ENCODE data around the gene PKLR. TPM values are rescaled to one million over a fixed set of nuclear protein-coding genes. Genes with fewer than 3 reads are reported as not detected.
"Not testable (repeated sequence)": the region's sequence is repeated elsewhere in the genome, so short reads cannot be mapped to it uniquely, and the experiment has no call there.

Gene PKLR
- not detected in 2 replicates for total RNA-seq (2014; rRNA removed)
- polyA plus RNA-seq (2012): not detected

DNA sequence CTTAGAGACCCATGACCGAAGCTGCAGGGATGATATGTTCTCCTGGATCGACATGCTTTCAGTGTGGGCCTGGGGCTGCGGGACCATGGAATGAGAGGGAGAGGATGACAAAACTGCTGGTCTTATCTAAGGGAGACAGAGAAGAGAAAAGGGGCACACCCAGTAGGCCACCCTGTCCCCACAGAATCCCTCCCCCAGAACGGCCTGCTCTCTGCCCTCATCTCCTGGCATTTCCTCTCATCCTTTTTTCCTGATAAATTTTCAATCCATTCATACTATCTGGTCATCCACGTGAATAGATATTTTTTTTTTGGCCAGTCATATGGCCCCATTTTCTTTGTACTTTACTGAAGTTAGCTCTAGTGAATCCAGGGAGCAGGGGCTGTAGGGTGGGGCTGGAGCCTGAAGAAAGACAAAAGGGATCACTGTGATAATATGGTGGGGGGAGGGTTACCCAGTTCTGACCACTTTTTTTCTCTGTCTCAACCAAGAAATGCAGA, at the start of gene PKLR:
PKLR (minus strand) TSS at position 97 of the 500 bp plus-strand sequence; CDS start at position 54, 43 bp downstream.
- no peak for DNase-seq (ENCODE audit: low read depth)

DNA sequence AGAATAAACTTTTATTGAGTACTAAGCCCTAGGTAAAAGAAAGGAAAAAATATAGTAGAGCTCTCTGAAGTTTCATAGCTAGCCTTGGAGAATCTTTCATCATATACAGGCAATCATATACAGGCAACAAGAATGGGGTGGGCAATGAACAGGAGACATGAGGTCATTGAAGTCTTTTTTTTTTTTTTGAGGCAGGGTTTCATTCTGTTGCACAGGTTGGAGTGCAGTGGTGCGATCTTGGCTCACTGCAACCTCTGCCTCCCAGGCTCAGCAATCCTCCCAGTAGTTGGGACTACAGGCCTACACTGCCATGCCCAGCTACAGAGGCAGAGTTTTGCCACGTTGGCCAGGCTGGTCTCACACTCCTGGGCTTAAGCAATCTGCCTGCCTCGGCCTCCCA, 41.6 kb upstream of the PKLR start:
- no peak for DNase-seq (ENCODE audit: low read depth)

DNA sequence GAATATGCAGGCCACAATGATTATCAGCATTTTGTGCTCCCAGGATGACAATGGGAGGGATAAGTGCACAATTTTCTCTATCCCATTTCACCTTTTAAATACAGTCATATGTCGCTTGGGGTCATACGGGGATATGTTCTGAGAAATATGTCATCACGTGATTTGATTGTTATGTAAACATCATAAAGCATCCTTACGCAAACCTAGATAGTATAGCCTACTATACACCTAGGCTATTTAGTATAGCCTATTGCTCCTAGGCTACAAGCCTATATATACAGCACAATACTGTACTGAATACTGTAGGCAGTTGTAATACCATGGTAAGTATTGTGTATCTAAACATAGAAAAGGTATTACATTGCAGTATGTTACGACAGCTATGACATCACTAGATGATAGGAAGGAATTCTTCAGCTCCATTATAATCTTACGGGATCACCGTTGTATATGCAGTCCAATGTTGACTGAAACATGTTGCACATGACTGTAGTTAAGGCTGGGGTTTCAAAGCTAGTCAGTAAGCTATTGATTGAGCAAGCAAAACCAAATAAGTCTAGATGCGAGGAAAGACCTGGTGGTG, 38.4 kb upstream of the PKLR start:
- DNase-seq (ENCODE audit: low read depth): no peak

DNA sequence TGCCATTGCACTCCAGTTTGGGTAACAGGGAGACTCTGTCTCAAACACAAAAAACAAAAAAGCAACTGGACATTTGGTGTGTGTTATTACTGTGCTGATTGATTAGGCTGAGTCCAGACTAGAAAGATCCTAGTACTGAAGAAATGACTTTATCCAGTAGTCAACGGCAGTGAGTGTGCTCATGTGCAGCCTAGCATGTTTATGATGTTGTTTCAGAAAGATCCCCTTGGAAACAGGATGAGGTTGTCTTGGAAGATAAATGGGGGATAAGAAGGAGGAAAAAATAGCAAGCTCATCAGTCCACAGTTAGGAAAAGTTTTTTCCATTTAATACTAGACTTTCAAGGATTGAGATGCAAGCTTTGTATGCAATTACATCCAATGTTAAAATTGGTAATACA, 33.7 kb upstream of the PKLR start:
- DNase-seq (ENCODE audit: low read depth): no peak

DNA sequence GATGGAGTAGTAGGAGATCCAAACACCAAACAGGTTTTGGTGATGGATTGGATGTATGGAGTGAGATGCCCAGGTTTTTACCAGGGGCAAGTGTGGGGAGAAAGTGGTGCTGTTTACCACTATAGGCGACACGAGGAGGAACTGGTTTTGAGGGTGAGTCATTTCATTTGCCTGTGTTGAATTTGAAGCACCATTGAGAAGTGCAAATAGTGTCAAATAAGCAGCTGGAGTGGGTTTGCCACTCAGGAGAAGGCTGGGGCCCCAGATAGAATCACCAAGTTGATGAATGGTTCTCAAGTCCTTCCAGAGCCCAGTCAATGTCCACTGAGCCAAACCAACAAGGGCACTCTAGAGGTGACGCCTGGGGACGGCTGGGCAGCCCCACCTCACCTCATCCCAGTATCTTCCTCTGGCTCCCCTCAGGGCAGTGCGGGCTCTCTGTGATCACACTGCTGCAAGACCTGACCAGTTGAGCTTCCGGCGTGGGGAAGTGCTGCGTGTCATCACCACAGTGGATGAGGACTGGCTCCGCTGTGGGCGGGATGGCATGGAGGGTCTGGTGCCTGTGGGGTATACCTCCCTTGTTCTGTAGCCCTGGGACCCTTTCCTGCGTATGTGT, 28.9 kb upstream of the PKLR start:
- DNase-seq (ENCODE audit: low read depth): no peak

DNA sequence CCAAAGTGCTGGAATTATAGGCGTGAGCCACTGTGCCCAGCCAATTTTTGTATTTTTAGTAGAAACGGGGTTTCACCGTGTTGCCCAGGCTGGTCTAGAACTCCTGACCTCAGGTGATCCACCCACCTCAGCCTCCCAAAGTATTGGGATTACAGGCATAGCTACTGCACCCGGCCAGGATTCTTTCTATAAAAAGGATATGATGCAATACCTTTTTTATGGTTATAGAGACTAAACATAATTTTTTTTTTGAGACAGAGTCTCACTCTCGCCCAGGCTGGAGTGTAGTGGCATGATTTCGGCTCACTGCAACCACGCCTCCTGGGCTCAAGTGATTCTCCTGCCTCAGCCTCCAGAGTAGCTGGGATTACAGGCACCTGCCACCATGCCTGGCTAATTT, 27.6 kb upstream of the PKLR start:
- DNase-seq (ENCODE audit: low read depth): not testable (repeated sequence)

DNA sequence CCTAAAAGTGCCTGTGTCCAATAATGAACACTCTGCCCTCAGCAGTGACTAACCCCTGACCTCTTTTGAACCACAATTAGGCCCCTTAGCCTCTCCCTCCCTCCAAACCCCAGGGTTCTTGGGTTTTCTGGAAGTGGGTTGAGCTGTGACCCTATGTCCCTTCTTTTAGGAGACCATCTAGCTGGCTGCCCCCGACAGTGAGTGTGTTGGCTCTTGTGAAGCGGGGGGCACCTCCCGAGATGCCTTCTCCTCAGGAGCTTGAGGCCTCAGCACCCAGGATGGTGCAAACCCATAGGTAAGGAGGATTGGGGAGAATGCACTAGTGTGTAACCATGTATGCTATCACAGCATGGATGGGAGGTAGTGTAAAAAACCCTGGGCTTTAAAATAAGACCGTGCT, 26.7 kb upstream of the PKLR start:
- no peak for DNase-seq (ENCODE audit: low read depth)

DNA sequence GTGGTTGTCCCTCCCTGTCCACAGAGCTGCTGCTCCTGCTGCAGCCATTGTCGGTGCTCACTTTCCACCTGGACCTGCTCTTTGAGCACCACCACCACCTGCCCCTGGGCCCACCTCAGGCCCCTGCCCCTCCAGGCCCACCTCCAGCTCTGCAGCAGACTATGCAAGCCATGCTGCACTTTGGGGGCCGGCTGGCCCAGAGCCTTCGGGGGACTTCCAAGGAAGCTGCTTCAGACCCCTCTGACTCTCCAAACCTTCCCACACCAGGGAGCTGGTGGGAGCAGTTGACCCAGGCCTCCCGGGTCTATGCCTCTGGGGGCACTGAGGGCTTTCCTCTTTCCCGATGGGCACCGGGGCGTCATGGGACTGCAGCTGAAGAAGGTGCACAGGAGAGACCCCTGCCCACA, 25.4 kb upstream of the PKLR start:
- no peak for DNase-seq (ENCODE audit: low read depth)

DNA sequence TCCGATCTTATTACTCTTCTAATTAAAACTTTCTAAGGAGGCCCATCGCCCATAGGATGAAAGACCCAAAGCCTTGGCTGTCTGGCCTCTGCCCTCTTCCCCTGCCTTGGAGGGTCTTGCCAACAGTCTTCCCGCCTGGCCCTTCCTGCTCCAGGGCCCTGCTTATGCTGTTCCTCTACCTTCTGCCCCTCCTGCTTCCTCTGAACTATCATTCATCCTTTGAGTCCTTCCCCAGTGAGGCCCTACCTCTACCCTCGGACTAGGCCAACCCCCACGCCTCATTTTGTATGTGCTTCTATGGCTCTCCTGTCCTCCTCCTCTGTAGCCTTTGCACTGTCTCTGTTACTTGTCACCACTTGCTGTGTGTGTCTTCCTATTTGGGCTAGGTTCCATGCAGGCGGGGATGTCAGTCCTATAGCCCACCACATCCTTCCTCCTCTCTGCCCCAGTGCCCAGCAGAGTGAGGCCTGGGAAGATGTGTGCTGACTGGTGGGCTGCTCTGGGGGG, 24.8 kb upstream of the PKLR start:
- no peak for DNase-seq (ENCODE audit: low read depth)

DNA sequence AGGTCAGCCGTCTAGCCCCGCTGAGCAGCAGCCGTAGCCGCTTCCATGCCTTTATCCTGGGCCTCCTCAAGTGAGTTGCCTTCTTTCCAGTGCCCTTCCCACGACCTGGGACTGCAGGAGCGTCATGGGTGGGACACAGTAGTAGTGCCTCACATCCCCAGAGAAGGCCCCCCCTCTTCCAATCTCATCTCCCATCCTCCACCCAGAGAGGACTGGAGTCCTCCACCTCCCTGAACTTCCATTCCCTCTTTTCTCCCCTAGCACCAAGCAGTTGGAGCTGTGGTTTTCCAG, 24.3 kb upstream of the PKLR start:
- DNase-seq (ENCODE audit: low read depth): no peak

DNA sequence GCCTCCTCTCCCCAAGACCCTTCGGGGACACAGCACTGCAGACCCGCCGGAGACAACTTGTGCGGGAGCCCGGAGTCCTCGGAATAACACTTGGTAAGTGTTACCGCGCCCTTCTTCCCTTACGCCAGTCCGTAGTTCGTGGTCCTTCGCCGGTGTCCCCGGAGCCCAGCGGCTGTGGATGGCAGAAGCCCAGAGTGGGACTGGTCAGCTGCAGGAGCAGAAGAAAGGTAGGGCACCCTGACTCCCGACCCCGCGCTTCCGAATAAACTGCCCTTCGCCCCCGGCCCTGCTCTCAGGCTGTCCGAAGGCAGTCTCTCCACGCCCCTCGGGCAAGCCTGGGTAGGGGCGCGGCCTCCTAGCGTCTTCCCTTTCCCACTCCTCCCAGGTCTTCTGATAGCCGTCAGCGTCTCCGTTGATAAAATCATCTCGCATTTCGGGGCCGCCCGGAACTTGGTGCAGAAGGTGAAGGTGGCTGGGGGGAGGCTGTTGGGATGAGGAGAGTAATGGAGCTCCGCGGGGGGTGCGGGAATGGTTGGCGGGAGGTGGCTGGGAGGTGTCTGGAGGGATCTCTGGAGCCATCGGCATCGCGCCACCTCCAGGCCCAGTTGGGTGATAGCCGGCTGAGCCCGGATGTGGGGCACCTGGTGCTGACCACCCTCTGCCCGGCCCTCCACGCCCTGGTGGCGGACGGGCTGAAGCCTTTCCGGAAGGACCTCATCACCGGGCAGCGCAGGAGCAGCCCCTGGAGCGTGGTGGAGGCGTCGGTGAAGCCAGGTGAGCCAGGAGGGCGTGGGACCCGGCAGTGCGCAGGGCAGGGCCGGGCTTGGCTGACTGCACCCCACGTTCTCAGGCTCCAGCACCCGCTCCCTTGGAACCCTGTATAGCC, 23.7 kb upstream of the PKLR start:
- DNase-seq (ENCODE audit: low read depth): peak; percentile 56

DNA sequence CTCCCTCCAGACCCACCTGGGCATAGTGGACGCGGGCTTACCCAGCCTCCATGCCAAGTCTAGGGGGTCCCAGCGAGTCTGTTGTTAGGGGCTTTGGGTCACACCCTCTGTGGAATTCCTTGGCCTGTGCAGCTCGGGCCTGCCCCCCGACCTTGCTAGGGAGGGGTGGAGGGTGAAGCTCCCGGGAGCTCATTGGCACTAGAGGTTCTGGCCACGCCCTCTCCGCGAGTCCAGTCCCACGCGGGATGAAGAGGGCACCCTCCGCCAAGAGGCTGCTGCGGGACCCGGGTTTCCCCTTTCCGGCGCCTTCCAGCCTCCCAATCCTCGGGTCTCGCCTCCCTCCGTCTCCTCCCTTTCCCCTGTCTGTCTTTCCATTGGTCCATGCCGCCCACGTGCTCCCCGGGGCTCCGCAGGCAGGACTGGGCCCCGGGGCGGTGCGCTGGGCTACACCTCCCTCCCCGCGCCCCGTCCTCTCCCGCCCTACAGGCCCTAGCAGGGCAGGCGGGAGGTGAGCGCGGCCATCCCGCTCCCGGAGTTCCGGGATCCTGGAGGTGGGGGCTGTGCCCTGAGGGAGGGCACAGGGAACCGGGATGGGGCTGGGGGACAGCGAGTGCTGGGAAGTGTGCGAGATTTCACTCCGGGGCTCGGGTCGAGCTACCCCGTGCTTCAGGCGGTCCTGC, 22.9 kb upstream of the PKLR start:
- DNase-seq (ENCODE audit: low read depth): peak; percentile 97

DNA sequence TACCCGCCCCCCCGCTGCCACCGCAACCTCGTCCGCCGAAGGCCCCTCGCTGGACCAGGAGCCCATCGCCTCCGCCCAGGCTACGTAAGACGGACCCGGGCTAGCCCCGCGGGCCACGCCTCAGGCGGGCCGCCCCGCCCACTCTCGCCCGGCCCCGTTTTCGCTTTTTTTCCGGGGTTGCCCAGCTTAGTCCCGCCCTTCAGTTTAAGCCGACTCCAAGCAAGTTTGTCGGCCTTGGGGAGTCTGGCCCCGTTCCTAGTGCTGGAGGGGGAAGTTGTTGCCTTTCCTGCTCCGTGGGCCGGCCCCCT, 22.4 kb upstream of the PKLR start:
- DNase-seq (ENCODE audit: low read depth): peak; percentile 85

DNA sequence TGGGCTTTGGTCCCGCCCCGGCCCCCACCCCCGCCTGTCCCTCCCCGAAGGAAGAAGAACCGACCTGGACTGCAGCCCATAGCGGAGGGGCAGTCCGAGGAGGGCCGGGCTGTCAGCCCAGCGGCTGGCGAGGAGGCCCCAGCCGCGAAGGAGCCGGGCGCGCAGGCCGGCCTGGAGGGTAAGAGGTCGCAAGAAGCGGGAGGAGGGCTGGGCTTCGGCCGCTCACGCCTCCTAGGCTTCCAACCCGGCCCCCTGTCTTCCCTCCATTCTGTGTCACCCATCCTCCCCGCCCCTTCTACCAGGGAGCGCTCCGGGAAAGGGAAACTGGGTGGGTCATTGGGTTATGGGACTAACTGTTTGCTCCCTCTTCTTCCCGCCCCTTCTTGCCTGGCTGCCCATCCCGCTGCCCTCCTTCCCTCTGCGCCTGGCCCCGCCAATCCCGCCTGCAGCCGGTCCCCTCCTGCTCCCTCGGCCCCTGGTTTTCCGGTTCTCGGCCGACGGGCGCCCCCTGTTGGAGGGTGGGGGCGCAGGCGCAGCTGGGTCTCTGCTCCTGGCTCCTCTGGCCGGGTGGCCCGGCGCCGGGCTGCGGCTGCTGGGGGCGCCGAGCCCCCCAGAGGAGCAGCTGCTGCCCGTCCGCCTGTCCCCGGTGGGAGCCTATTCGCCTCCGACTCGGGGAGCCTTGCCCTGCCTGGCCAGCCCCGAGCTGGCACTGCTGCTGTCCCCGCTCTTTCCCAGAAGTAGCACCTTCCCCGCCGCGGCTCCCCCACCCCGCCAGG, 21.9 kb upstream of the PKLR start:
- DNase-seq (ENCODE audit: low read depth): peak; percentile 98

DNA sequence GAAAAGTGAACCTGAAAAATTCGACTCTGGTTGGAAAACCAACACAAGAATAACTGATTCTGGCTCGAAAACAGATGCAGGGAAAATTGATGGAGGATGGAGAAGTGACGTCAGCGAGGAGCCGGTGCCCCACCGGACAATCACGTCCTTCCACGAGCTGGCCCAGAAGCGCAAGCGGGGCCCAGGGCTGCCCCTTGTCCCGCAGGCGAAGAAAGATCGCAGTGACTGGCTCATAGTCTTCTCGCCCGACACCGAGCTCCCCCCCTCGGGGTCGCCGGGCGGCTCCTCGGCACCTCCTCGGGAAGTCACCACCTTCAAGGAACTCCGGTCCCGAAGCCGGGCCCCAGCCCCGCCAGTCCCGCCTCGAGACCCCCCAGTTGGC, 21.3 kb upstream of the PKLR start:
- DNase-seq (ENCODE audit: low read depth): peak; percentile 37

DNA sequence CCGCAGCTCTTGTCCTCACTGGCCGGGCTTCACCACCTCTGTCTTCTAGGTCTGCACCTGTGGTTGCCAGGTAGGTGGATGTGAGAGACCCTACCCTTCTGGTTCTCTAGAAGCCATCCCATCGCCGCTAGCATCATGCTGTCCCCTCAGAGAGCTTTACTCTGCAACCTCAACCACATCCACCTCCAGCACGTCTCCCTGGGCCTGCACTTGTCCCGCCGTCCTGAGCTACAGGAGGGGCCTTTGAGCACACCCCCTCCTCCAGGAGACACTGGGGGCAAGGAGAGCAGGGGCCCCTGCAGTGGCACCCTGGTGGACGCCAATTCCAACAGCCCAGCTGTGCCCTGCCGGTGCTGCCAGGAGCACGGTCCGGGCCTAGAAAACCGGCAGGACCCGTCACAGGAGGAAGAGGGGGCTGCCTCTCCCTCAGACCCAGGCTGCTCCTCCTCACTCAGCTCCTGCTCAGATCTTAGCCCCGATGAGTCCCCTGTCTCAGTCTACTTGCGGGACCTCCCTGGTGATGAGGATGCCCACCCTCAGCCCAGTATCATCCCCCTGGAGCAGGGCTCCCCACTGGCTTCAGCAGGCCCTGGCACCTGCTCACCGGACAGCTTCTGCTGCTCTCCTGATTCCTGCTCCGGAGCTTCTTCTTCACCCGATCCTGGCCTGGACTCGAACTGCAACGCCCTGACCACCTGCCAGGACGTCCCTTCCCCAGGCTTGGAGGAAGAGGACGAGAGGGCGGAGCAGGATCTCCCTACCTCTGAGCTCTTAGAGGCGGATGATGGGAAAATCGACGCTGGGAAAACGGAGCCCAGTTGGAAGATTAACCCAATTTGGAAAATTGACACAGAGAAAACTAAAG, 20.6 kb upstream of the PKLR start:
- DNase-seq (ENCODE audit: low read depth): no peak

DNA sequence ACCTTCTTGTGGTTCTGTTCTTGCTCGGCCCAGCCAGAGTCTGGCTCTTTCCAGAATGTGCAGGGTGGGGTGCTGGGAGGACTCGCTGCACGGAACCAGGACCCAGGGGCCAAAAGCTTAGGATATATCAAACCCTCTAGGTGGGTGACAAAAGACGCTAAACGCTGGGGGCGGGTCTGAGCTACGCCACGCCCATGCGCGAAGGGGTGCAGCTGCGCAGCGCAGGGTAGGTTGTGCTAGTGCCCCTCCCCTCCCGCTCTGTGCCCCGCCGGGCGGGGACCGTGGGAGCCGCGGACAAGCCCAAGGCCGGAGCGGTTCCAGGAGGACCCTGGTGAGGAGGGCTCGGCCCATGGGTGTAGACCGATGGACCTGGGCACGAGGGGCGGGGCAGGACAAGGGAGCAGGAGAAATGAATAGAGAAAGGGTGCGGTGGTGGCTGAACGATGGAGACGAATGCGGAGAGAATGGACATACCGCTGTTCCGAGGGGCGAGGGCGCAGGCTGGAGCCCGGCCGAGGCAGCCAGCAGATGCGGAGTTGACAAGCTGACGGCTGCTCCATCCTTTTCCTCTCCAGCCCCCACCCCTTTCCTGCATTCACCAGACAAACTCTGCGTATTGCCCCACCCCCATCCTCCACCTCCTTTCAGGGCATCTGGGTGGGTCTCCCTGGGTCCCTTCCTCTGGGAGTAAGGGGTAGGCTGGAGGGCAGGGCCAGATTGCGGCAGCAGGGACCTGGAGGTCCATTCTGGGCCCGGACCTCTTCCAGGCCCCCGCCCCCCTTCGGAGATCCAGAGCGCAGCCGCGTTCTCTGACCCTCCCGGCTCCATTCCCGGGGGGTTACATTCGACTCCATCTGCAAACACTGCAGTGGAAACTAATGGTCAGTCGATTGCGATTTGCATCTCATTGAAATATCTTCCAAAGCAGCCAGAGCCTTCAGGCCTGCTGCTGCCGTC, 19.7 kb upstream of the PKLR start, which contains the start of gene RUSC1:
RUSC1 (plus strand) TSS at position 234 of the 957 bp plus-strand sequence. CDS start 880 bp downstream, outside the sequence.
- DNase-seq (ENCODE audit: low read depth): peak; percentile 47

DNA sequence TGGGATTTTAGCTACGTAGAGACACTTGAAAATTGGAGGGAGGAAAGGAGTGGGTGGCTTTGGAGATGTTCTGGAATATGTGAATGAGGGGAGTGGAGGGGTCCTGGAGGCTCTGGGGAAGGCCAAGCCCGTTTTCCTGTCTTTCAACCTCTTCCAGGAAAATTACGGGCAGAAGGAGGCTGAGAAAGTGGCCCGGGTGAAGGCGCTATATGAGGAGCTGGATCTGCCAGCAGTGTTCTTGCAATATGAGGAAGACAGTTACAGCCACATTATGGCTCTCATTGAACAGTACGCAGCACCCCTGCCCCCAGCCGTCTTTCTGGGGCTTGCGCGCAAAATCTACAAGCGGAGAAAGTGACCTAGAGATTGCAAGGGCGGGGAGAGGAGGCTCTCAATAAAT, 19.0 kb upstream of the PKLR start:
- DNase-seq (ENCODE audit: low read depth): no peak

DNA sequence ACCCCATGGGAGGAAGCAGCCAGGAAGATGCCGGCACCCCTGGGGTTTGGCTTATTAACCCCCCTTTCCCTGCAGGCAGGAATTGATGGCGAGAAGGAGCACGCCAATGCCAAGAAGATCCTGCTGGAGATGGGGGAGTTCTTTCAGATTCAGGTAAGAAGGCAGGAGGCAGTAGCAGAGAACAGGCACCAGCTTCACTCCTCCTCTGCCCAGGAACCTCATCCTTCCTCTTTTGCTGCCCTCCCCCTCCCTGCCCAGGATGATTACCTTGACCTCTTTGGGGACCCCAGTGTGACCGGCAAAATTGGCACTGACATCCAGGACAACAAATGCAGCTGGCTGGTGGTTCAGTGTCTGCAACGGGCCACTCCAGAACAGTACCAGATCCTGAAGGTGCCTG, 18.3 kb upstream of the PKLR start:
- DNase-seq (ENCODE audit: low read depth): no peak
